Type B pancreatic cell (in vitro differentiated cells): ENCODE results near the gene TSC2. TPM values are rescaled to one million over a fixed set of nuclear protein-coding genes. Genes with fewer than 3 reads are reported as not detected.

Experiments
- DNase-seq: peaks from one replicate; pipeline ENCODE4 v3.0.0; 2021; ENCODE audit warnings: mixed read lengths; ENCODE audit not compliant: unreplicated experiment; ENCODE audit errors: extremely low spot score
- H3K27ac Mint-ChIP-seq: 2 replicates; pipeline ENCODE4 v1.8.0; 2021; ENCODE audit warnings: mild to moderate bottlenecking, mixed read lengths
- H3K27me3 Mint-ChIP-seq: 2 replicates; pipeline ENCODE4 v1.8.0; 2021; ENCODE audit warnings: mixed read lengths
- H3K36me3 Mint-ChIP-seq: 2 replicates; pipeline ENCODE4 v1.8.0; 2021; ENCODE audit warnings: mixed read lengths
- H3K4me1 Mint-ChIP-seq: one replicate; pipeline ENCODE4 v1.8.0; 2021; ENCODE audit warnings: mixed read lengths; ENCODE audit not compliant: unreplicated experiment
- H3K4me3 Mint-ChIP-seq: 2 replicates; pipeline ENCODE4 v1.8.0; 2021; ENCODE audit warnings: mild to moderate bottlenecking, mixed read lengths
- H3K9me3 Mint-ChIP-seq: 2 replicates; pipeline ENCODE4 v1.8.0; 2021; ENCODE audit warnings: mixed read lengths
- CTCF ChIP-seq: fragments of 200-600 bp; sonication (generic); conservative IDR thresholded peaks from 2 replicates; pipeline ENCODE4 v1.5.0; 2021; ENCODE audit warnings: antibody characterized with exemption, mild to moderate bottlenecking
- total RNA-seq: library from RNA; stranded (reverse); gene quantifications from 2 replicates; pipeline ENCODE4 v1.2.1, GENCODE V29; 2021; ENCODE audit warnings: low replicate concordance

TSC2 gene
- total RNA-seq, 1 donor from 2014 or later: 208 TPM

GRCh38 chr16:2056077-2056476, 8.3 kb downstream of the TSC2 start:
- no peak overlapping the region for H3K27ac Mint-ChIP-seq
- DNase-seq: no peak
- no peak overlapping the region for H3K4me3 Mint-ChIP-seq
- no peaks in the 10 kb centered on the region for H3K4me1 Mint-ChIP-seq
- TF ChIP-seq CTCF: no peak
- no peaks in the 10 kb centered on the region for H3K9me3 Mint-ChIP-seq
- no peaks in the 10 kb centered on the region for H3K36me3 Mint-ChIP-seq
- no peaks in the 10 kb centered on the region for H3K27me3 Mint-ChIP-seq

DNA sequence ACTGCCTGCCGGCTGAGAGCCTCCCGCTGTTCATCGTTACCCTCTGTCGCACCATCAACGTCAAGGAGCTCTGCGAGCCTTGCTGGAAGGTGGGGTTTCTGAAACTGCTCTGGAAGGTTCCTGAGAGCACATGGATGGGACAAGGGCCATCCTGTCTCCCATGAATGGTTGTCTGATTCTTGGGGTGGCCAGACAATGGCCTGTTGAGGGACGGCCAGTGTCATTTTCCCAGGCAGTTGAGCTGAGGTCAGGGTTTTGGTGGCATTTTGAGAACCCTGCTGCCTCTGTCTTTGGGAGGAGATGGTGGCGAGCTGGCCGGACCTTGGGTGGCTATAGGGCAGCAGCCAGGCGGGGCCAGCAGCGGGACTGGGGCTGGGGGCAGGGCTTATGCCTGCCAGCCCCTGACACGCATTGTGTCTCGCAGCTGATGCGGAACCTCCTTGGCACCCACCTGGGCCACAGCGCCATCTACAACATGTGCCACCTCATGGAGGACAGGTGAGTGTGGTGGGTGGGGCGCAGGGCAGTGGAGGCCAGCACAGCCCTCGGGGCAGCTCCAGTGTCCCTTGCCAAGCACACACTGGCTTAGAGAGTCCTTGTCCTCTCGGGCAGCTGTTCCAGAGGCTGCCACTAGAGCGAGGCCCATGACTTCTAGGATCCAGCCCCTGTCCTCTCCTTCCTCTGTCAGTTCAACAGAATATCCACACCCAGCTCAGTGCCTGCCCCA, 9.1 kb downstream of the TSC2 start:
- H3K9me3 Mint-ChIP-seq: no peaks in the 10 kb centered on the region
- H3K4me1 Mint-ChIP-seq: no peaks in the 10 kb centered on the region
- no peak for DNase-seq
- no peaks in the 10 kb centered on the region for H3K36me3 Mint-ChIP-seq
- no peaks in the 10 kb centered on the region for H3K27me3 Mint-ChIP-seq
- peak; percentile 60 for TF ChIP-seq CTCF
- H3K27ac Mint-ChIP-seq: peak overlapping the region; percentile 23
- no peak overlapping the region for H3K4me3 Mint-ChIP-seq

- Mint-ChIP-seq H3K36me3 (no peaks in the 10 kb centered on the region), H3K27me3 (no peaks in the 10 kb centered on the region), H3K27ac (peak overlapping the region; percentile 23), H3K9me3 (no peaks in the 10 kb centered on the region), H3K4me3 (no peak overlapping the region), H3K4me1 (no peaks in the 10 kb centered on the region)
- no peak for TF ChIP-seq CTCF
- DNase-seq: no peak
Observed at GRCh38 chr16:2057438-2057837, 9.7 kb downstream of the TSC2 start.

DNA sequence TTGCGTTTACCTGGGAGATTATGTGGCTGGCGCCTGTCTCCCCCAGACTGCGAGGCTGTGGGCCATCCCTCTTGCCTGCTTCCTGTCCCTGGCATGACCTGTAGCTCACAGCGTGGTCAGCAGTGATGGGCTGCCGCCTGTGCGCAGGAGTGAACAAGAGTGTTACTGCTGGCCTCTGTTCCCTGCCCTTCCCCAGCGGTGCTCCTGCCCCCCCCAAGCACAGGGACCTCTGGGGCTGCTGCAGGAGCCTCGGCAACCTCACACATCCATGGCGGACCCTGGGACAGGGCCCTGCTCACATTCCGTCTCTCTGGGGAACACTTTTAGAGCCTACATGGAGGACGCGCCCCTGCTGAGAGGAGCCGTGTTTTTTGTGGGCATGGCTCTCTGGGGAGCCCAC, 10.6 kb downstream of the TSC2 start:
- no peak overlapping the region for H3K27ac Mint-ChIP-seq
- no peaks in the 10 kb centered on the region for H3K4me1 Mint-ChIP-seq
- no peaks in the 10 kb centered on the region for H3K27me3 Mint-ChIP-seq
- no peaks in the 10 kb centered on the region for H3K9me3 Mint-ChIP-seq
- no peaks in the 10 kb centered on the region for H3K36me3 Mint-ChIP-seq
- no peak overlapping the region for H3K4me3 Mint-ChIP-seq
- TF ChIP-seq CTCF: no peak
- no peak for DNase-seq

GRCh38 chr16:2058872-2059271, 11.1 kb downstream of the TSC2 start:
- no peak overlapping the region for H3K27ac Mint-ChIP-seq
- H3K4me1 Mint-ChIP-seq: no peaks in the 10 kb centered on the region
- H3K9me3 Mint-ChIP-seq: no peaks in the 10 kb centered on the region
- no peaks in the 10 kb centered on the region for H3K27me3 Mint-ChIP-seq
- no peak overlapping the region for H3K4me3 Mint-ChIP-seq
- no peak for TF ChIP-seq CTCF
- no peaks in the 10 kb centered on the region for H3K36me3 Mint-ChIP-seq
- no peak for DNase-seq
